Stimulated activated CD8-positive, alpha-beta memory T cell treated with anti-CD3 and anti-CD28 coated beads, Interleukin-15, amount 100 ng/mL, for 48 hours (primary cell): ENCODE results near the gene SLC14A1.

Experiments
- DNase-seq, 2 donors: peaks; one replicate each; pipeline ENCODE4 v3.0.0-alpha.2; 2020; ENCODE audit warnings: low read depth in 2 of 2

Gene SLC14A1

DNA sequence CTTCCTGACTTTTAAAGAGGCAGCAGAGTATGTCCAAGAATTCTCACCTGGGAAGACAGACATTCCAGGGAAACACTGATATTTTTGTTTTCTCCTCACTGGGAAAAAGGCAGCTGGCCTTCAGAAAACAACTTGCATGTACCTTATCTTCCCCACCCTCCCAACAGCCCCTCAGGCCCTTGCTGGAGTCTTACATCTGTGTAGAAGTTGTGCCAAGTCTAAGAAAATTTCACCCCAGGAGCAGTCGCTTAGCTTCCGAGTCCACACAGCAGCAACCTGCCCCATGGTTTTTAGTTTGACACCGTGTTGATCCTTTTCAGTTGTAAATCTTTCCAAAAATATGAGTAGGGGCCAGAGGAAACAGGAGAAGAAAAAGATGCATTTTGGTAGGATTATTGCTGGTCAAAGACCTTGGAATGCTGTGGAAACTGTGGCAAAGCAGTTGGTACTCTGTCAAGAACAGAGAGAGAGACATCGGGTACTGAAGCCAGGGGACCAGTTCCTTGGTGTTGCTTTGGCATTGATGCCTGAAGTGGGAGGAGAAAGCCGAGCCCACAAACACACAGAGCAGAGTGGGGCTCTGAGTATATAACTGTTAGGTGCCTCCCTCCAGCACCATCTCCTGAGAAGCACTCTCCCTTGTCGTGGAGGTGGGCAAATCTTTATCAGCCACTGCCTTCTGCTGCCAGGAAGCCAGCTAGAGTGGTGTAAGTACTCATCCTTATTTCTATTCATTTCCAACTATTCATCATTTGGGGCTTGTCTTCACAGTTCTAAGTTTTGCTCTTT lies at the start of gene SLC14A1:
TSS of gene SLC14A1 (plus strand) at position 615 of the 789 bp plus-strand sequence. CDS start 6,140 bp downstream, outside the sequence.
- DNase-seq: no peak

DNA sequence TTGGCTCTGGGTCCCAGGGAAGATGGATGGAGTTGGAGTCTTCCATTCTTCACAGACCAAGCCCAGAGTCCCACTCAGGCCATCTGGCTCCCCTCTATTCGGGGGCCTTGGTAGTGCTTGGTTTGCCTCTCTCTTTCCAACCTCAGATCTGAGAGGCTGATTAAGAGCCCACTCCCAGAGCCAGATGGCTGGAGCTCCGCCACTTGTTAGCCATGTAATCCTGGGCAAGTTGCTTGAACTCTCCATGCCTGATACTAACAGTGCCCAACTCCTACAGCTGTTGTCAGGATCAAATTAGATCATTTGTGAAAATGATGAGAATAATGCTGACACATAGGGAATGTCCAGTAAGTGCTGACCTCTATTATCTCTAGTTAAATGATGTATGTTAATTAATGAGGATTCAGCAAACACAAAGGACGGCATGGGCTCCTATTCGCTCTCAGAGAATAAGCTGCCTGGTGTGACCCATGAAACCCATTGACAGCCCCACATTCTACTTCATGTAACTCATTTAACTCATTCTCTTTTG lies 46.6 kb upstream of the SLC14A1 start:
- DNase-seq: no peak

- no peak for DNase-seq
Observed at GRCh38 chr18:45678441-45678840, 45.5 kb upstream of the SLC14A1 start.

DNA sequence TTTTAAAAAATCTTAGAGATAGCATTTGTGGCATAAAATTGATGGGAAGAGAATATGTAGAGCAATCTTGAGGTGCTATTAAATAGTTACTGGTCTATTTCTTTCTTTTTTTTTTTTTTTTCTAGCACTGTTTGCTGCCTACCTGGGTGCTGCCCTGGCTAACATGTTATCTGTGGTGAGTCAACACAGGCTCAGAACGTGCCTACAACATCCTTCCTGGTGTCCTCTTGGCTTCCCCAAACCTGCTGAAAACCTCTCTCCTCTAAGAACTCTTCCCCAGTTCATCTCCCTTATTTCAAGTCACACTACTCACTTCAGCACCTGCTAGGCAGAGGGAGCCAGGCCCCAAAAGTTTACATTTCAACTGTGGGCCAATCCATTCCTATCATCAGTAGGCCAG lies 45.1 kb upstream of the SLC14A1 start:
- no peak for DNase-seq

- DNase-seq: no peak
Observed at GRCh38 chr18:45680066-45680690, 43.8 kb upstream of the SLC14A1 start.

DNA sequence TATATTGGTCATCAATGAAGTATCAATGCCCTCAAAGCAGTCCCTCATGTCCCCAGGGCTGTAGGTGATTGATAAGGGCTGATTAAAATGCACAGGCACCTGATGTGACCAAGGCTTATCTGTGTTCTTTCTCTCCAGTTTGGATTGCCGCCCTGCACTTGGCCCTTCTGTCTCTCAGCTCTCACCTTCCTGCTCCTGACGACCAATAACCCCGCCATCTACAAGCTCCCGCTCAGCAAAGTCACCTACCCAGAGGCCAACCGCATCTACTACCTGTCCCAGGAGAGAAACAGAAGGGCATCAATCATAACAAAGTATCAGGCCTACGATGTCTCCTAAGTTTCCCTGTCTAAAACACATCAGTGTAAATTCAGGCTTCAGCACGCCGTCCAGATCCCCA lies 41.8 kb upstream of the SLC14A1 start:
- no peak for DNase-seq

- DNase-seq: no peak
Observed at GRCh38 chr18:45684341-45685115, 39.5 kb upstream of the SLC14A1 start.

DNA sequence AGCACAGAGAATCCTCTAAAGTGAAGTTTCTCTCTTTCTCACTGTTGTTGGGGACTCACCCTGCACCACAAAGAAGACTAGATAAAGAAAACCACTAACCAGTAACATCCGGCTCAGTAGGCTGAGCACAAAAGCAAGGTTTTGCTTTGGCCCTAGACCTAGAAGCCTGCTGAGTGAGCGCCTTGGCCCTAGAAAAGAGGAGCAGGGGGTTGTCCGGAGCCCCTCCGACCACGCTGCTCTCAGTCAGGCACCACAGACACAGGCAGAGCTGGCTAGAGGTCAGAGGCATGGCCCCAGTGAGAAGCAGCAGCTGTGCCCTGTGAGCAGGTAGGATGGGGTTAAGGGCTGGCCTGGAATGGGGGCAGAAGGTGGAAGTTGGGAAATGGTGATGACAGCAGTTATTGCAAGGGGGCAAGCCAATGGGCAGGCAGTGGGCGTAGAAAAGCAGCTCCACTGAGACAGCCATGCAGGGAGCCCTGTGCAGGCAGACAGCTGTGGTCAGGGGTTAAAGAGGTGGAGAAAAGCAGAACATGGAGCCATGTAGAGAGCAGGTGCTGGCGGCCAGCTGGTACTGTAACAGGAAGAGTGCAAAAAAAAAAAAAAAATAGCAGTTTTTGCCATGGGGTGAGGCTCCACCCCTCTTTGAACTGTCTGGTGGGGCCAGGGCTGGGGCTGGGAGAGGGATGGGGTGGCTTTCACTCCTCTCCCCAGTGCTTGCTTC lies 36.9 kb upstream of the SLC14A1 start:
- peak in 1 of 2 donors; percentile 31 for DNase-seq

- DNase-seq: no peak
Observed at GRCh38 chr18:45687621-45688020, 36.4 kb upstream of the SLC14A1 start.

DNA sequence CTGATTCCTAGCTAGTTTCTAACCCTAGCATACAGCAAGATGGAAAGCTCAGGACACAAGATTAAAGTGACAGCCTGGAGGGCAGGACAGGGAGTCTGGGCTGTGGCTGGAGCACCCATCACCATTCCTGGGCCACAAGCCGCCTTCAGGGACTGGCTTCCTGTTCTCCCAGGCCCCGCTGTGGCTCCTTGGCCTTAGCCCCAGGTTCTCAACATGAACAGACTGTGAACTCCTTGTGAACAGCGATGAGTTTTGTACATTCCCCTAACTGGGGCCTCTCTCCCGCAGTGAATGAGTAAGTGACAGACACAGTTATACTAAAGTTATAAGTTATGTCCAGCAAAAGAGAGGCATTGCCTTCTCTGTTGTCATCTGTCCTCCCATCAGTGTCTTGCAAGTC lies 35.9 kb upstream of the SLC14A1 start:
- no peak for DNase-seq

DNA sequence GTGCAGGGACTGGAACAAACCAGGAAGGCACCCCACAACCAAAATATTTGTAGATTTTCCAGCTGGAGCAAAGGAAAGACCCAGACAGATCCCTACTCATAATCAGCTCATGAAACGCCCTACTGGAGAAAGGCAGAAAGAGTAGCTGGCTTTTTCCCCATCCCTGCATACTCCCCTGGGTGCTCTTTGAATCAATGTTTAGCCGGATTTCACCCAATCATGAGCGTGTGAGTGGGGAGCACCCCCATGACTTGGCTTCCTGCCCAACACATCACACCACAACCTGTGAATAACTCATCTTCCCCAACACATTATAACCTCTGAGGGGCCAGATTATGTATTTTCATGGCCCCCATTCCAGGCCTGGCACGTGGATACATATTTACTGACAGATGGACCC lies 35.1 kb upstream of the SLC14A1 start:
- DNase-seq: peak; percentile 54 to 63

GRCh38 chr18:45689396-45689795 lies 34.6 kb upstream of the SLC14A1 start:
- no peak for DNase-seq

- DNase-seq: peak; percentile 45 to 47
Observed at GRCh38 chr18:45690975-45691815, 32.8 kb upstream of the SLC14A1 start.

GRCh38 chr18:45691816-45692179 lies 32.2 kb upstream of the SLC14A1 start:
- DNase-seq: no peak

GRCh38 chr18:45702708-45703265 lies 21.2 kb upstream of the SLC14A1 start:
- DNase-seq: no peak

DNA sequence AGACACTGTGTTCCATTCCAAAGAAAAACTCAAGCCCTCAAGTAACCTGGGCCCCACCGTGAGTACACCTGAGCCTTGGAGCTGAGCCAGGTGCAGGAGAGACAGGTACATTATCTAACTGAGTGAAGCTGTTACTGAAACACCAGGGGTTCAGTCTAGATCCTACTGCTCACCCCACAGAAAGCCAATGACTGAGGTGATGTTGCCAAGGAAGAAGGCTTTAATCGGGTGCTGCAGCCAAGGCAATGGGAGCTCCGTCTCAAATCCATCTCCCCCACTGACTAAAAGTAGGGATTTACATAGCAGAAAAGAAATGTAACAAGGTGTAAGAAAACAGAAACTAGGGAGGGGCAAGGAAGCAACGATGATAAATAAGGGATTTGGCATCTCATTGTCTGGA lies 15.2 kb upstream of the SLC14A1 start:
- no peak for DNase-seq

GRCh38 chr18:45712061-45712460 lies 11.9 kb upstream of the SLC14A1 start:
- DNase-seq: no peak

- DNase-seq: no peak
Observed at GRCh38 chr18:45713239-45713638, 10.7 kb upstream of the SLC14A1 start.

- DNase-seq: no peak
Observed at GRCh38 chr18:45715212-45715780, 8.7 kb upstream of the SLC14A1 start.

- no peak for DNase-seq
Observed at GRCh38 chr18:45719106-45719505, 4.9 kb upstream of the SLC14A1 start.
